GM12874 (cell line): Measurements from ENCODE around the gene TOP3B.

Experiments
- TF ChIP-seq, protein P1 (sequence below): IDR thresholded peaks from 2 replicates; pipeline ENCODE4 v1.5.1; 2011; ENCODE audit warnings: low read depth, mild to moderate bottlenecking, control low read depth, low read length, moderate library complexity; ENCODE audit not compliant: insufficient read depth

Gene TOP3B

DNA sequence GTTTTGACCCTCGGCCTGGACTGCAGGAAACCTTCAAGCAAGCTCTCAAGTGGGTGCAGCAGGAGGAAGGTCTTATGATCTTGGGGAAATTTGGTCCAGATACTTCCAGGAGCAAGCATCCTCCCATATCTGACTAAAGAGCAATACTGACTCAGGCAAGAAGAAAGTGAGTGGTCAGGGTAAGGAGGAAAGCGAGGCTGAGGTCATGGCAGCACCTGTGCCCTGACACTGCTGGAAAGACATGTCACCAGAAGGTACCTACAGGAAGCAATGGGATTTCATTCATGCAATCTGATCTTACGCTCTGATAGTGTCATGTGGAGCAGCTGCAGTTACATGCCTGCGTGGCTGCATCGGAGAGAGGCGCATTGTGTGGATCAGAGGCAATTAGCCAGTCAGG, 6.5 kb upstream of the TOP3B start:
- TF ChIP-seq, protein P1, sequence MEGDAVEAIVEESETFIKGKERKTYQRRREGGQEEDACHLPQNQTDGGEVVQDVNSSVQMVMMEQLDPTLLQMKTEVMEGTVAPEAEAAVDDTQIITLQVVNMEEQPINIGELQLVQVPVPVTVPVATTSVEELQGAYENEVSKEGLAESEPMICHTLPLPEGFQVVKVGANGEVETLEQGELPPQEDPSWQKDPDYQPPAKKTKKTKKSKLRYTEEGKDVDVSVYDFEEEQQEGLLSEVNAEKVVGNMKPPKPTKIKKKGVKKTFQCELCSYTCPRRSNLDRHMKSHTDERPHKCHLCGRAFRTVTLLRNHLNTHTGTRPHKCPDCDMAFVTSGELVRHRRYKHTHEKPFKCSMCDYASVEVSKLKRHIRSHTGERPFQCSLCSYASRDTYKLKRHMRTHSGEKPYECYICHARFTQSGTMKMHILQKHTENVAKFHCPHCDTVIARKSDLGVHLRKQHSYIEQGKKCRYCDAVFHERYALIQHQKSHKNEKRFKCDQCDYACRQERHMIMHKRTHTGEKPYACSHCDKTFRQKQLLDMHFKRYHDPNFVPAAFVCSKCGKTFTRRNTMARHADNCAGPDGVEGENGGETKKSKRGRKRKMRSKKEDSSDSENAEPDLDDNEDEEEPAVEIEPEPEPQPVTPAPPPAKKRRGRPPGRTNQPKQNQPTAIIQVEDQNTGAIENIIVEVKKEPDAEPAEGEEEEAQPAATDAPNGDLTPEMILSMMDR: no peak

DNA sequence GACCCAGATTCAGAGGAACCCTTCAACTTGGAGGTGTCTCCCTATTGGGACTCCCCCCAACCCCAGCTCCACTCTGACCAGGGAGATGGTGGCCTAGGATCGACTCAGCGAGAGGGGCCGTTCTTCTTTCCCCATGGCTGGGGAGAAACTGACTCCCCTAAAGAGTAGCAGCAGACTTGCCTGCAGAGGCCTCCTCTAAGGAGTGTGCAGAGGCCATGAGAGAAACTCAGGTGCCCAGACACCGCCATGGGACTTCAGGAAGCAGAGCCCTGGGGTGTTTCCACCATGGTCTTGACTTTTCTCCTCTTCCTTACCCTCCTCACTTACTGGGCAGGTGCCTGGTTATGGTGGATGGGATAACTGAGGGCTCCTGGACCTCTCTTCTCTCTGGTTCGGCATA, 2.6 kb upstream of the TOP3B start:
- TF ChIP-seq, protein P1: no peak

DNA sequence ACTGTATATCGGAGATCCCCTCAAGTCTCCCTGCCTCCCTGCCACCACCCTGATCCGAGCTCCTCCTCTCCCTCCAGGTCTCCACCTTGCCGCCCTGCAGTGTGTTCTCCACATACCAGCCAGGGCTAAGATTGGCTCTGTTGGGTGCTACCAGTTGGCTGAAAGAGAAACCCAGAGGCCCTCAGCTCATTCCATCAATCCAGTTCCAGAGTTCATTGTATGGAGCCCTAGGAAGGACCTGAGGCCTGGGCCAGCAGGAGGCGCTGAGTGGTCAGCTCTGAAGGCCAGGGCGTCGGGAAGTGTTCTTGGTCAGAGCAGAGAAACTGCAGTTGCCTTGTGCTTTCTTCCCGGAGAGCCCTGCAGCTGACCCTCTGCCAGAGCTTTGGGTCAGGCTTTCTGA, 2.2 kb upstream of the TOP3B start:
- TF ChIP-seq, protein P1: peak; percentile 63

DNA sequence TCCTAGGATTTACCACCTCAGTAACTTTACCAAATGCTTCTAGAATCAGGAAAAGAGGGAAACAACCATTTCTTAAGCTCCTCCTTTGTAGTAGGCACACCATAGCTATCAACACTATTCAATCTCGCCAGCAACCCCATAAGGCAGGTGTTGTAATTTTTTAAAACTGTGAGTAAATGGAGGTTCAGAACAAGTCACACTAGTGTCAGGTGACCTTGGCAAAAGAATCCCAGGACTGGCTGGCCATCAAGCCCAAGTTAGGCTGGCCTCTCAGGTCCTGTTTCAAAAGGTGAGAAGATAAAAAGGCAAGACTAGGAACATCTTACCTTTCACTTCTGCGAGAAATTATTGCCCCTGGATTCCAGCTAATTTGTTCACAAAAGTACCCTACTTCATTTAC, 713 bp downstream of the TOP3B start:
- TF ChIP-seq, protein P1: no peak

DNA sequence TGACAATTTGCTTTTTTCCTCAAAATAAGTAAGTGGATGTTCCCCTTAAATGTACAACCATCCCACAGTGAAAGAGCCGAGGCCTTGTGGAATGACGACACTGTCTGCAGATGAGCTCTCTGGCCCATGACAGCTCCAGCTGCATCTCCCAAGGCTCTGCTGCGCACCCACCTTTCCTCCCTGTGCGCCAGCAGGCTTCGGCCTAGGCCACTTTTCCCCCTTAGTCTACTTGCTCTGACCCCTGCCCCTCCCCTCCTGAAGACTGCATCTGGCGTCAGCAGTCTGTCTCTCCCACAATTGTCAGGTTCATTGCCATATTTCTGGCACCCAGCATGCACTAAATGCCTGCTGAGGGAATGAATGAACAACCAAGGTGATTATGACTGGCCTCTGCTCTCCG, 2.0 kb downstream of the TOP3B start:
- TF ChIP-seq, protein P1: no peak

DNA sequence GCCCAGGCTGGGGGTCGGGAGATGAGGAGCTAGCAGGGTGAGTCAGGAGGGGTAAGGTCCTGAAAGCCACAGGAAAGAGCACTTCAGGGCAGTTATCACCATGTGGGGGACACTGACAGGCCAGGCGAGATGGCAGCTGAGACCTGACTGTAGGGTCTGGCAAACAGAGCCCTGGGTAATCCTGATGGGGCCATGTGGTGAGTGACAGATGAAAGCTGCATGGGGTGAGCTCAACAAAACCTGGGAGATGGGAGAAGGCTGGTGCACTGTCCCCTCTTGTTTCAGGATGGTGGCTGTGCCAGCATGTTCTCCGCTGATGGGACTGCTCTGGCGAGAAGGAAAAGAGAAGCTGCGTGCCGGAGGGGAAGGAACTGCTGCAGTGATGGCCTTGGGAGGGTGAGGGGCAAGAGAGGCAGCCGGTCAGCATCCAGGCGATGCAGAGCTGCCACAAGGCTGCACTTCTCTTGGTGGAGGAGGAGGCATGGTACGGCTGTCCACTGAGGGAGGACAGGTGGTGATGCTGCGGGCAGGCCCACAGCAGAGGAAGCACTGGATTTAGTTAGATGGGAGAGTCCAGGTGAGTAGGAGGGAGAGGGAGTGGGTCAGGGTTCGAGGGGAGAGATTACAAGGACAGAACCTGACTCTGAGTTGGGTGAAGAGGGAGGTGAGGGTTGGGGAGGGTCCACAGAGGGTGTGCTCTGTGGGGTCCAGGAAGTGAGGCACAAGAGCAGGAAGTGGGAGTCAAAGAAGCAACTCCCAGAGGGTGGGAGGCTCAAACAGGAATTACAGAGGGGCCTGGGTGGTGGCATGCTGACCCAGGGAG, 3.8 kb downstream of the TOP3B start:
- TF ChIP-seq, protein P1: no peak

DNA sequence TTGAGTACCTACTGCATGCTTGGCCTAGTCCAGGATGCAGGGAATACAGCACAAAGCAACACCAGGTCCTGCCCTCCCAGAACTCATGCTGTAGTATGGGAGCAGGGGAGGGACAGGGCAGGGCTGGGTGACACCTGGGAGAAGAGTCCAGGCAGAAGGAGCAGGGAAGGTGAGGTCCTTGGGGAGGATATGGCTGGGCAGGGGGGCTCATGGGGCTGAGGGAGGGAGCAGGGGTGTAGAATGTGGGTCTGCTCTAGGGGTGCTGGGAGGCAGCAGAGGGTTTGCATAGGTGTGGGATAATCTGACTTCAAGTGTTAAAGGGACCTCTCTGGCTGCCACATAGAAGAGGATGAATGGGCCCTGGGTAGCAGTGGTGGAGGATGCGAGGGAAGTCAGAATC, 4.8 kb downstream of the TOP3B start:
- TF ChIP-seq, protein P1: no peak
